HG03442 (cell line): ENCODE measurements around the gene CAND1.

Source experiments
- ATAC-seq: cut with Tn5 transposase; IDR thresholded peaks from one replicate; pipeline ENCODE4 v1.9.1; 2021; ENCODE audit warnings: mild to moderate bottlenecking, moderate library complexity; ENCODE audit not compliant: unreplicated experiment

Gene CAND1

GRCh38 chr12:67280088-67280487, 10.9 kb downstream of the CAND1 start:
- no peak for ATAC-seq

GRCh38 chr12:67280572-67280971, 11.4 kb downstream of the CAND1 start:
- ATAC-seq, result no peak

- no peak for ATAC-seq
Observed at GRCh38 chr12:67284561-67284960, 15.4 kb downstream of the CAND1 start.

GRCh38 chr12:67286257-67286656, 17.1 kb downstream of the CAND1 start:
- ATAC-seq, result no peak

- no peak for ATAC-seq
Observed at GRCh38 chr12:67287311-67287710, 18.2 kb downstream of the CAND1 start.

GRCh38 chr12:67288561-67288960, 19.4 kb downstream of the CAND1 start:
- no peak for ATAC-seq

GRCh38 chr12:67290378-67290777, 21.2 kb downstream of the CAND1 start:
- ATAC-seq, result no peak

GRCh38 chr12:67299526-67299925, 30.4 kb downstream of the CAND1 start:
- ATAC-seq, result no peak

- no peak for ATAC-seq
Observed at GRCh38 chr12:67299926-67300325, 30.8 kb downstream of the CAND1 start.

GRCh38 chr12:67302162-67302561, 33.0 kb downstream of the CAND1 start:
- ATAC-seq, result no peak

- no peak for ATAC-seq
Observed at GRCh38 chr12:67305544-67305943, 36.4 kb downstream of the CAND1 start.

- no peak for ATAC-seq
Observed at GRCh38 chr12:67306712-67307111, 37.6 kb downstream of the CAND1 start.

- no peak for ATAC-seq
Observed at GRCh38 chr12:67315661-67316060, 46.5 kb downstream of the CAND1 start.

GRCh38 chr12:67318786-67319185, 49.6 kb downstream of the CAND1 start:
- no peak for ATAC-seq

GRCh38 chr12:67319936-67320335, 50.8 kb downstream of the CAND1 start:
- ATAC-seq, result no peak

GRCh38 chr12:67320614-67321295, 51.6 kb downstream of the CAND1 start:
- ATAC-seq, result no peak

- no peak for ATAC-seq
Observed at GRCh38 chr12:67322580-67322979, 53.4 kb downstream of the CAND1 start.

- no peak for ATAC-seq
Observed at GRCh38 chr12:67323007-67323406, 53.8 kb downstream of the CAND1 start.

GRCh38 chr12:67326637-67327036, 57.5 kb downstream of the CAND1 start:
- ATAC-seq, result no peak

GRCh38 chr12:67327466-67327865, 58.3 kb downstream of the CAND1 start:
- no peak for ATAC-seq

- no peak for ATAC-seq
Observed at GRCh38 chr12:67331123-67331522, 62.0 kb downstream of the CAND1 start.

GRCh38 chr12:67331828-67332227, 62.7 kb downstream of the CAND1 start:
- ATAC-seq, result no peak

- no peak for ATAC-seq
Observed at GRCh38 chr12:67333649-67334048, 64.5 kb downstream of the CAND1 start.
